ENCODE results near the gene PPP2R5C. TPM values are rescaled to one million over a fixed set of nuclear protein-coding genes. Genes with fewer than 3 reads are reported as not detected.
A peak's percentile ranks its signal among the peaks of the same experiment; 100 is the strongest.
"Not testable (repeated sequence)": the region's sequence is repeated elsewhere in the genome, so short reads cannot be mapped to it uniquely, and the experiment has no call there.

The PPP2R5C gene
- total RNA-seq, 2 donors from 2014 or later = 146 to 153 TPM

- DNase-seq = peak; percentile 14
These were observed 35.1 kb upstream of the PPP2R5C start for GRCh38 chr14:101726295-101726953.

GRCh38 chr14:101726954-101727302, 34.6 kb upstream of the PPP2R5C start:
- Histone ChIP-seq H3K9me3 (no peaks in the 10 kb centered on the region), H3K4me1 (peaks cover 6% of the 10 kb centered on the region), H3K9ac (ENCODE audit: low read depth in 2 of 2, low read length in 2 of 2) (no peak overlapping the region), H3K4me3 (no peak overlapping the region), H3K27ac (no peak overlapping the region), H3K27me3 (no peaks in the 10 kb centered on the region), H3K36me3 (no peaks in the 10 kb centered on the region)
- intact Hi-C loops (cut with DNase I) = no loop called here
- TF ChIP-seq, protein P1, sequence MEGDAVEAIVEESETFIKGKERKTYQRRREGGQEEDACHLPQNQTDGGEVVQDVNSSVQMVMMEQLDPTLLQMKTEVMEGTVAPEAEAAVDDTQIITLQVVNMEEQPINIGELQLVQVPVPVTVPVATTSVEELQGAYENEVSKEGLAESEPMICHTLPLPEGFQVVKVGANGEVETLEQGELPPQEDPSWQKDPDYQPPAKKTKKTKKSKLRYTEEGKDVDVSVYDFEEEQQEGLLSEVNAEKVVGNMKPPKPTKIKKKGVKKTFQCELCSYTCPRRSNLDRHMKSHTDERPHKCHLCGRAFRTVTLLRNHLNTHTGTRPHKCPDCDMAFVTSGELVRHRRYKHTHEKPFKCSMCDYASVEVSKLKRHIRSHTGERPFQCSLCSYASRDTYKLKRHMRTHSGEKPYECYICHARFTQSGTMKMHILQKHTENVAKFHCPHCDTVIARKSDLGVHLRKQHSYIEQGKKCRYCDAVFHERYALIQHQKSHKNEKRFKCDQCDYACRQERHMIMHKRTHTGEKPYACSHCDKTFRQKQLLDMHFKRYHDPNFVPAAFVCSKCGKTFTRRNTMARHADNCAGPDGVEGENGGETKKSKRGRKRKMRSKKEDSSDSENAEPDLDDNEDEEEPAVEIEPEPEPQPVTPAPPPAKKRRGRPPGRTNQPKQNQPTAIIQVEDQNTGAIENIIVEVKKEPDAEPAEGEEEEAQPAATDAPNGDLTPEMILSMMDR (IDR thresholded peaks at IDR 0.05) = no peak
- no peak for DNase-seq

More at GRCh38 chr14:101726295-101726953, 35.1 kb upstream of the PPP2R5C start:
- Histone ChIP-seq H3K9me3 (no peaks in the 10 kb centered on the region), H3K36me3 (no peaks in the 10 kb centered on the region), H3K27me3 (no peaks in the 10 kb centered on the region), H3K4me1 (peaks cover under 1% of the 10 kb centered on the region), H3K27ac (no peak overlapping the region), H3K4me3 (no peak overlapping the region), H3K9ac (ENCODE audit: low read depth in 2 of 2, low read length in 2 of 2) (no peak overlapping the region)
- TF ChIP-seq, protein P1 (IDR thresholded peaks at IDR 0.05) = no peak
- intact Hi-C loops (cut with DNase I) = no loop called here

GRCh38 chr14:101727611-101728366, 33.7 kb upstream of the PPP2R5C start:
- intact Hi-C loops (cut with DNase I) = no loop called here
- H3K9me3 ChIP-seq = no peaks in the 10 kb centered on the region
- no peak overlapping the region for H3K4me3 ChIP-seq
- no peaks in the 10 kb centered on the region for H3K27me3 ChIP-seq
- no peaks in the 10 kb centered on the region for H3K36me3 ChIP-seq
- TF ChIP-seq, protein P1 (IDR thresholded peaks at IDR 0.05) = no peak
- no peak overlapping the region for H3K27ac ChIP-seq
- H3K4me1 ChIP-seq = peaks cover 10% of the 10 kb centered on the region
- no peak overlapping the region for H3K9ac ChIP-seq (ENCODE audit: low read depth in 2 of 2, low read length in 2 of 2)
- DNase-seq = no peak

GRCh38 chr14:101728367-101728742, 33.2 kb upstream of the PPP2R5C start:
- no peak overlapping the region for H3K9ac ChIP-seq (ENCODE audit: low read depth in 2 of 2, low read length in 2 of 2)
- H3K9me3 ChIP-seq = no peaks in the 10 kb centered on the region
- TF ChIP-seq, protein P1 (IDR thresholded peaks at IDR 0.05) = no peak
- H3K4me3 ChIP-seq = no peak overlapping the region
- H3K27ac ChIP-seq = no peak overlapping the region
- no peak for DNase-seq
- H3K36me3 ChIP-seq = no peaks in the 10 kb centered on the region
- H3K4me1 ChIP-seq = peaks cover 10% of the 10 kb centered on the region
- no peaks in the 10 kb centered on the region for H3K27me3 ChIP-seq
- intact Hi-C loops (cut with DNase I) = no loop called here

GRCh38 chr14:101729382-101729781, 32.1 kb upstream of the PPP2R5C start:
- peaks cover 10% of the 10 kb centered on the region for H3K4me1 ChIP-seq
- H3K9me3 ChIP-seq = no peaks in the 10 kb centered on the region
- intact Hi-C loops (cut with DNase I) = no loop called here
- DNase-seq = peak; percentile 13
- no peaks in the 10 kb centered on the region for H3K27me3 ChIP-seq
- H3K27ac ChIP-seq = no peak overlapping the region
- TF ChIP-seq, protein P1 (IDR thresholded peaks at IDR 0.05) = no peak
- no peaks in the 10 kb centered on the region for H3K36me3 ChIP-seq
- H3K4me3 ChIP-seq = no peak overlapping the region
- no peak overlapping the region for H3K9ac ChIP-seq (ENCODE audit: low read depth in 2 of 2, low read length in 2 of 2)

DNA sequence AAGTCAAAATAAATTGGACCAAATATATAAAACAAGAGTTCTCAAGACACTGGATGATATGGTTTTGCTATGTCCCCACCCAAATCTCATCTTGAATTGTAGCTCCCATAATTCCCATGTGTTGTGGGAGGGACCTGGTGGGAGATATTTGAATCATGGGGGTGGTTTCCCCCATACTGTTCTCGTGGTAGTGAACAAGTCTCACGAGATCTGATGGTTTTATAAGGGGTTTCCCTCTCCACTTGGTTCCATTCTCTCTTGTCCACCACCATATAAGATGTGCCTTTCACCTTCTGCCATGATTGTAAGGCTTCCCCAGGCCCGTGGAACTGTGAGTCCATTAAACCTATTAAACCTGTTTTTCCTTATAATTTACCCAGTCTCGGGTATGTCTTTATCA, 31.4 kb upstream of the PPP2R5C start:
- H3K4me1 ChIP-seq; H3K36me3 ChIP-seq; H3K4me3 ChIP-seq; intact Hi-C loops (cut with DNase I); H3K9me3 ChIP-seq; H3K27me3 ChIP-seq; H3K9ac ChIP-seq (ENCODE audit: low read depth in 2 of 2, low read length in 2 of 2): not testable (repeated sequence)
- peak overlapping the region; percentile 94 for H3K27ac ChIP-seq
- DNase-seq = peak; percentile 12

Measured in colonic mucosa (tissue), 4 donors.